PC-3 (cell line): ENCODE data around the gene IRF8.

Experiments
- EZH2 ChIP-seq: fragments of 300-600 bp; sonication (generic); IDR thresholded peaks from one replicate; pipeline ENCODE4 v1.6.1; 2017; ENCODE audit warnings: antibody characterized with exemption, mild to moderate bottlenecking, low read length; ENCODE audit not compliant: unreplicated experiment
- EZH2phosphoT487 ChIP-seq: fragments of 300-600 bp; sonication (generic); IDR thresholded peaks from 2 replicates; pipeline ENCODE4 v1.6.1; 2018; ENCODE audit warnings: mild to moderate bottlenecking, antibody characterized with exemption, low read length, borderline replicate concordance
- TF ChIP-seq, protein P1 (sequence below): fragments of 300-600 bp; sonication (generic); conservative IDR thresholded peaks from 2 replicates; pipeline ENCODE4 v1.5.1; 2017; ENCODE audit warnings: antibody characterized with exemption, low read depth, mild to moderate bottlenecking, low read length

DNA sequence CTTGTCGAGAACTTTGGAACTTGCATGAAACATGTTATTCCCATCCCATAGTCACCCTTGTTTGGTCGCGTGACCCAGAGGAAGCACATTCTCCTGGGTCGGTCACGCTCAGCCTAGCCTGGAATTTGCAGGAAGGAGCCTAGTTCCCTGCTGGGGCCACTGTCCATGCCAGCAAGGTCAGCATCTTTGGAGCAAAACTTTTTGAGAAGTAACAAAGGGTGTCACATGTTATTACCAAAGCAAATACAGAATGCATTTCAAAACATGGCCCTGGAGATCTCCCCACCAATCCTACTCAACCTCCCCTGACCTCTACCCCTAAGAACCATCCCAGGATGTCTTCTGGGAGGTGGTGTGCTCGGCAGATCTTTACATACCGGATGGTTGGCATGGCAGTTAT is 26.2 kb upstream of the IRF8 start:
- TF ChIP-seq, protein P1, sequence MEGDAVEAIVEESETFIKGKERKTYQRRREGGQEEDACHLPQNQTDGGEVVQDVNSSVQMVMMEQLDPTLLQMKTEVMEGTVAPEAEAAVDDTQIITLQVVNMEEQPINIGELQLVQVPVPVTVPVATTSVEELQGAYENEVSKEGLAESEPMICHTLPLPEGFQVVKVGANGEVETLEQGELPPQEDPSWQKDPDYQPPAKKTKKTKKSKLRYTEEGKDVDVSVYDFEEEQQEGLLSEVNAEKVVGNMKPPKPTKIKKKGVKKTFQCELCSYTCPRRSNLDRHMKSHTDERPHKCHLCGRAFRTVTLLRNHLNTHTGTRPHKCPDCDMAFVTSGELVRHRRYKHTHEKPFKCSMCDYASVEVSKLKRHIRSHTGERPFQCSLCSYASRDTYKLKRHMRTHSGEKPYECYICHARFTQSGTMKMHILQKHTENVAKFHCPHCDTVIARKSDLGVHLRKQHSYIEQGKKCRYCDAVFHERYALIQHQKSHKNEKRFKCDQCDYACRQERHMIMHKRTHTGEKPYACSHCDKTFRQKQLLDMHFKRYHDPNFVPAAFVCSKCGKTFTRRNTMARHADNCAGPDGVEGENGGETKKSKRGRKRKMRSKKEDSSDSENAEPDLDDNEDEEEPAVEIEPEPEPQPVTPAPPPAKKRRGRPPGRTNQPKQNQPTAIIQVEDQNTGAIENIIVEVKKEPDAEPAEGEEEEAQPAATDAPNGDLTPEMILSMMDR, result no peak
- no peak for TF ChIP-seq EZH2
- TF ChIP-seq EZH2phosphoT487, result no peak
